Measurements from ENCODE around the gene KIAA1671. TPM values are rescaled to one million over a fixed set of nuclear protein-coding genes. Genes with fewer than 3 reads are reported as not detected.

Gene KIAA1671
- polyA plus RNA-seq, 1 donor (not counting 4 experiments of a cell fraction or from before 2014, with no cell fraction given) = 17.4 TPM

GRCh38 chr22:24990344-24990905 is 37.9 kb downstream of the KIAA1671 start:
- Histone ChIP-seq H3K9me3 (ENCODE audit: control insufficient read depth, low read depth, low read length) (no peaks in the 10 kb centered on the region), H2AFZ (ENCODE audit: control insufficient read depth, low read length) (no peak overlapping the region), H3K9ac (ENCODE audit: control insufficient read depth, extremely low read depth, insufficient read depth, low read length) (no peak overlapping the region), H3K27me3 (ENCODE audit: control insufficient read depth, extremely low read depth, insufficient read depth, low read length) (no peaks in the 10 kb centered on the region), H3K4me3 (ENCODE audit: control insufficient read depth in 2 of 3, extremely low read depth in 1 of 3, insufficient read depth in 2 of 3, low read depth in 1 of 3, low read length in 3 of 3) (no peak overlapping the region), H3K4me1 (ENCODE audit: control insufficient read depth, extremely low read depth, insufficient read depth, low read length) (peaks cover 66% of the 10 kb centered on the region), H3K27ac (ENCODE audit: control insufficient read depth, insufficient read depth, low read length) (peak overlapping the region; percentile 96), H3K79me2 (ENCODE audit: control insufficient read depth, insufficient read depth, low read length) (peaks cover 19% of the 10 kb centered on the region), H3K36me3 (ENCODE audit: control insufficient read depth in 2 of 2, extremely low read depth in 1 of 2, insufficient read depth in 2 of 2, low read length in 2 of 2) (peaks cover 2 to 6% of the 10 kb centered on the region in 2 experiments), H3K4me2 (ENCODE audit: control insufficient read depth, extremely low read depth, insufficient read depth, low read depth, low read length) (no peak overlapping the region), H4K20me1 (ENCODE audit: control insufficient read depth, extremely low read depth, insufficient read depth, low read length) (no peaks in the 10 kb centered on the region), H3K9me1 (ENCODE audit: control insufficient read depth, extremely low read depth, insufficient read depth, low read length) (peaks cover 4% of the 10 kb centered on the region)
- dilution Hi-C loops (cut with MboI; ENCODE audit: extremely low pct_ligation_motif_present, low sequenced_read_pairs) = no loop called here
- FAIRE-seq (no peak), DNase-seq (ENCODE audit: low read depth, low spot score) (no peak)
- TF ChIP-seq EZH2 (IDR thresholded peaks at IDR 0.05; ENCODE audit: low read length) = no peak
- TF ChIP-seq, protein P1, sequence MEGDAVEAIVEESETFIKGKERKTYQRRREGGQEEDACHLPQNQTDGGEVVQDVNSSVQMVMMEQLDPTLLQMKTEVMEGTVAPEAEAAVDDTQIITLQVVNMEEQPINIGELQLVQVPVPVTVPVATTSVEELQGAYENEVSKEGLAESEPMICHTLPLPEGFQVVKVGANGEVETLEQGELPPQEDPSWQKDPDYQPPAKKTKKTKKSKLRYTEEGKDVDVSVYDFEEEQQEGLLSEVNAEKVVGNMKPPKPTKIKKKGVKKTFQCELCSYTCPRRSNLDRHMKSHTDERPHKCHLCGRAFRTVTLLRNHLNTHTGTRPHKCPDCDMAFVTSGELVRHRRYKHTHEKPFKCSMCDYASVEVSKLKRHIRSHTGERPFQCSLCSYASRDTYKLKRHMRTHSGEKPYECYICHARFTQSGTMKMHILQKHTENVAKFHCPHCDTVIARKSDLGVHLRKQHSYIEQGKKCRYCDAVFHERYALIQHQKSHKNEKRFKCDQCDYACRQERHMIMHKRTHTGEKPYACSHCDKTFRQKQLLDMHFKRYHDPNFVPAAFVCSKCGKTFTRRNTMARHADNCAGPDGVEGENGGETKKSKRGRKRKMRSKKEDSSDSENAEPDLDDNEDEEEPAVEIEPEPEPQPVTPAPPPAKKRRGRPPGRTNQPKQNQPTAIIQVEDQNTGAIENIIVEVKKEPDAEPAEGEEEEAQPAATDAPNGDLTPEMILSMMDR (optimal IDR thresholded peaks at IDR 0.05 in 1 of 3, IDR thresholded peaks at IDR 0.05 in 1 of 3, conservative IDR thresholded peaks at IDR 0.05 in 1 of 3; ENCODE audit: extremely low read depth in 1 of 3, insufficient read depth in 2 of 3, low read length in 3 of 3) = no peak

GRCh38 chr22:24992946-24993345 is 40.4 kb downstream of the KIAA1671 start:
- dilution Hi-C loops (cut with MboI; ENCODE audit: extremely low pct_ligation_motif_present, low sequenced_read_pairs) = no loop called here
- H3K79me2 ChIP-seq (ENCODE audit: control insufficient read depth, insufficient read depth, low read length) = peaks cover 34% of the 10 kb centered on the region
- no peak for DNase-seq (ENCODE audit: low read depth, low spot score)
- peak; percentile 55 for FAIRE-seq
- peaks cover 73% of the 10 kb centered on the region for H3K4me1 ChIP-seq (ENCODE audit: control insufficient read depth, extremely low read depth, insufficient read depth, low read length)
- H3K9me1 ChIP-seq (ENCODE audit: control insufficient read depth, extremely low read depth, insufficient read depth, low read length) = peaks cover 4% of the 10 kb centered on the region
- H2AFZ ChIP-seq (ENCODE audit: control insufficient read depth, low read length) = no peak overlapping the region
- TF ChIP-seq EZH2 (IDR thresholded peaks at IDR 0.05; ENCODE audit: low read length) = no peak
- TF ChIP-seq, protein P1 (optimal IDR thresholded peaks at IDR 0.05 in 1 of 3, IDR thresholded peaks at IDR 0.05 in 1 of 3, conservative IDR thresholded peaks at IDR 0.05 in 1 of 3; ENCODE audit: extremely low read depth in 1 of 3, insufficient read depth in 2 of 3, low read length in 3 of 3) = no peak
- H3K4me3 ChIP-seq (ENCODE audit: control insufficient read depth in 2 of 3, extremely low read depth in 1 of 3, insufficient read depth in 2 of 3, low read depth in 1 of 3, low read length in 3 of 3) = no peak overlapping the region
- H3K9ac ChIP-seq (ENCODE audit: control insufficient read depth, extremely low read depth, insufficient read depth, low read length) = peak overlapping the region; percentile 68
- peak overlapping the region; percentile 96 for H3K27ac ChIP-seq (ENCODE audit: control insufficient read depth, insufficient read depth, low read length)
- no peaks in the 10 kb centered on the region for H3K27me3 ChIP-seq (ENCODE audit: control insufficient read depth, extremely low read depth, insufficient read depth, low read length)
- no peaks in the 10 kb centered on the region for H3K9me3 ChIP-seq (ENCODE audit: control insufficient read depth, low read depth, low read length)
- no peaks in the 10 kb centered on the region for H4K20me1 ChIP-seq (ENCODE audit: control insufficient read depth, extremely low read depth, insufficient read depth, low read length)
- no peak overlapping the region for H3K4me2 ChIP-seq (ENCODE audit: control insufficient read depth, extremely low read depth, insufficient read depth, low read depth, low read length)
- peaks cover 2 to 6% of the 10 kb centered on the region in 2 experiments for H3K36me3 ChIP-seq (ENCODE audit: control insufficient read depth in 2 of 2, extremely low read depth in 1 of 2, insufficient read depth in 2 of 2, low read length in 2 of 2)

Measured in keratinocyte (primary cell).